HepG2 (cell line): ENCODE results near the gene NOL12. TPM values are rescaled to one million over a fixed set of nuclear protein-coding genes. Genes with fewer than 3 reads are reported as not detected.

Source experiments
- ARID3A ChIP-seq: IDR thresholded peaks from 2 replicates; pipeline ENCODE4 v1.6.1; 2012; ENCODE audit warnings: low read depth, low read length, improper control_type of control experiment
- BCLAF1 ChIP-seq: fragments of 450-650 bp; IDR thresholded peaks from 2 replicates; pipeline ENCODE4 v1.6.1; 2017; ENCODE audit warnings: mild to moderate bottlenecking
- CCDC6 ChIP-seq: sonication (generic); formaldehyde crosslinking; IDR thresholded peaks from 2 replicates; pipeline ENCODE4 v1.8.1; 2022; ENCODE audit warnings: mild to moderate bottlenecking, missing genetic modification reagents, moderate library complexity
- HES4 ChIP-seq: sonication (generic); formaldehyde crosslinking; IDR thresholded peaks from 2 replicates; pipeline ENCODE4 v1.9.0; 2021; ENCODE audit warnings: mild to moderate bottlenecking, missing genetic modification reagents, borderline replicate concordance
- IKZF5 ChIP-seq: IDR thresholded peaks from 2 replicates; pipeline ENCODE4 v1.6.1; 2018; ENCODE audit warnings: missing genetic modification reagents, mild to moderate bottlenecking, missing compliant biosample characterization
- MEIS2 ChIP-seq: sonication (generic); formaldehyde crosslinking; IDR thresholded peaks from 2 replicates; pipeline ENCODE4 v1.9.0; 2021; ENCODE audit warnings: mild to moderate bottlenecking, missing genetic modification reagents
- MTERF4 ChIP-seq: sonication (generic); formaldehyde crosslinking; IDR thresholded peaks from 2 replicates; pipeline ENCODE4 v1.8.0; 2023; ENCODE audit warnings: mild to moderate bottlenecking, missing genetic modification reagents
- NFATC3 ChIP-seq: sonication (generic); formaldehyde crosslinking; IDR thresholded peaks from 2 replicates; pipeline ENCODE4 v1.5.1; 2020; ENCODE audit warnings: mild to moderate bottlenecking, missing genetic modification reagents
- NFKB2 ChIP-seq: sonication (generic); formaldehyde crosslinking; IDR thresholded peaks from 2 replicates; pipeline ENCODE4 v1.4.0; 2020; ENCODE audit warnings: missing genetic modification reagents, borderline replicate concordance
- PITX1 ChIP-seq: sonication (generic); formaldehyde crosslinking; IDR thresholded peaks from 2 replicates; pipeline ENCODE4 v1.5.1; 2020; ENCODE audit warnings: mild to moderate bottlenecking, missing genetic modification reagents
- RARA ChIP-seq: IDR thresholded peaks from 2 replicates; pipeline ENCODE4 v1.6.1; 2016; ENCODE audit warnings: missing genetic modification reagents, missing compliant biosample characterization
- RARG ChIP-seq: sonication (generic); formaldehyde crosslinking; IDR thresholded peaks from 2 replicates; pipeline ENCODE4 v1.4.0; 2020; ENCODE audit warnings: low read depth, mild to moderate bottlenecking, missing genetic modification reagents
- RFX5 ChIP-seq: IDR thresholded peaks from 2 replicates; pipeline ENCODE4 v1.6.1; 2011; ENCODE audit warnings: low read depth, low read length, improper control_type of control experiment
- RORA ChIP-seq: sonication (generic); formaldehyde crosslinking; IDR thresholded peaks from 2 replicates; pipeline ENCODE4 v1.5.0; 2020; ENCODE audit warnings: mild to moderate bottlenecking, missing genetic modification reagents, moderate library complexity
- SRY ChIP-seq: sonication (generic); formaldehyde crosslinking; IDR thresholded peaks from 2 replicates; pipeline ENCODE4 v1.8.0; 2022; ENCODE audit warnings: mild to moderate bottlenecking, missing genetic modification reagents
- TAF1 ChIP-seq: sonication (generic); formaldehyde crosslinking; IDR thresholded peaks from 2 replicates; pipeline ENCODE4 v1.4.0; 2020; ENCODE audit warnings: missing genetic modification reagents
- TBP ChIP-seq: sonication (generic); formaldehyde crosslinking; IDR thresholded peaks from 2 replicates; pipeline ENCODE4 v1.5.0; 2020; ENCODE audit warnings: missing genetic modification reagents
- ZFP37 ChIP-seq: sonication (generic); formaldehyde crosslinking; IDR thresholded peaks from 2 replicates; pipeline ENCODE4 v1.4.0; 2020; ENCODE audit warnings: missing genetic modification reagents, borderline replicate concordance
- ZFP90 ChIP-seq: sonication (generic); formaldehyde crosslinking; IDR thresholded peaks from 2 replicates; pipeline ENCODE4 v1.8.0; 2022; ENCODE audit warnings: missing genetic modification reagents, mild to moderate bottlenecking, inconsistent platforms, borderline replicate concordance
- ZNF138 ChIP-seq: sonication (generic); formaldehyde crosslinking; IDR thresholded peaks from 2 replicates; pipeline ENCODE4 v1.5.0; 2020; ENCODE audit warnings: mild to moderate bottlenecking, low read depth, missing genetic modification reagents
- ZNF256 ChIP-seq: sonication (generic); formaldehyde crosslinking; conservative IDR thresholded peaks from 2 replicates; pipeline ENCODE4 v1.4.0; 2020; ENCODE audit warnings: missing genetic modification reagents
- ZNF350 ChIP-seq: sonication (generic); formaldehyde crosslinking; IDR thresholded peaks from 2 replicates; pipeline ENCODE4 v1.4.0; 2020; ENCODE audit warnings: mild to moderate bottlenecking, low read depth, missing genetic modification reagents, borderline replicate concordance
- ZNF790 ChIP-seq: sonication (generic); formaldehyde crosslinking; IDR thresholded peaks from 2 replicates; pipeline ENCODE4 v1.8.0; 2022; ENCODE audit warnings: missing genetic modification reagents, mild to moderate bottlenecking, borderline replicate concordance
- polyA plus RNA-seq, 8 experiments: library from polyadenylated mRNA; depleted of rRNA in 3 of 8; stranded (reverse) in 7 of 8; unstranded in 1 of 8; fragments of >200 nt; fragmentation: Illumina TruSeq in 4 of 8; extraction: Trizol in 4 of 8; gene quantifications; 2 replicates each; pipeline versions ENCODE4 v1.2.1 to v1.2.3, GENCODE V29; 2011 to 2016; ENCODE audit warnings: low read depth in 4 of 8, missing spikeins in 1 of 8, mixed read lengths in 1 of 8; ENCODE audit not compliant: insufficient read depth in 1 of 8
- total RNA-seq, 5 experiments: library from RNA; depleted of rRNA; stranded (reverse); fragments of >200 nt; fragmentation: Illumina TruSeq; extraction: Trizol; gene quantifications; 2 replicates each; pipeline ENCODE4 v1.2.3, GENCODE V29; 2016; ENCODE audit warnings: low read depth in 1 of 5
- TF ChIP-seq, protein P1 (sequence below): sonication (generic); formaldehyde crosslinking; IDR thresholded peaks from 2 replicates; pipeline ENCODE4 v1.8.1; 2023; ENCODE audit warnings: missing genetic modification reagents, mild to moderate bottlenecking, borderline replicate concordance

The NOL12 gene
- total and polyA plus RNA-seq, 2 of the 13 experiments (the other 11 are each of a cell fraction or from before 2014, with no cell fraction given): 14.3 to 31.4 TPM

DNA sequence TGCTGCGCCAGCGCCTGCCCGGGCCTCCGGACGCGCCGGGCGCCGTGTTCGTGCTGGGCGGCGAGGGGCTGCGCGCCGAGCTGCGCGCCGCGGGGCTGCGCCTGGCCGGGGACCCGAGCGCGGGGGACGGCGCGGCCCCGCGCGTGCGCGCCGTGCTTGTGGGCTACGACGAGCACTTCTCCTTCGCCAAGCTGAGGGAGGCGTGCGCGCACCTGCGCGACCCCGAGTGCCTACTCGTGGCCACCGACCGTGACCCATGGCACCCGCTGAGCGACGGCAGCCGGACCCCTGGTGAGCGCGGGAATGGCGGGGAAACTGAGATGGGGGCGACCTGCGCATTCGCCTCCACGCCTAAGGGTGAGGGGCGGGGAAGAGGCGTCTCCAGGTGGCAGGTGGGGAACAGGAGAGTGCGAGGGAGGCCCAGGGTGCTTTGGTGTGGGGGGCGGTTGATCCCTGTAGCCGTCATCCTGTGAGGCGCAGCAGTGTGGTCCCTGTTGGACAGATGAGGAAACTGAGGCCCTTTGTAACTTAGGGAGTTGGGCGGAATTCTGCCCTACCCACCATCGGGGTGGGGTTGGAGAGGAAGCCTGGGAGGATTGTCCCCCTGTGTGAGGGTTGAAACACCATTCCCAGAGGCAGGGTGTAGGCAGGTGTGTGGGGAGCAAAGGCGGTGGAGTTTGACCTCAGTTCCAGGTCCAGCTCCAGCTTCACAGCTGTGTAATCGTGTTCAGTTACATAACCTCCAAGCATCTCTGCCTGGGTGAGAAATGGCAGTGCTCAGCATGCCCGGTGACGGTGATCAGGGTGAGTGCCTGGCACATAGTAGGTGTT lies 26.9 kb upstream of the NOL12 start (continued):
- TF ChIP-seq HES4 (CRISPR knock-in tag): 0 out of 2 replicates have a peak, but pooled peaks have one; percentile 11
- TF ChIP-seq TAF1 (CRISPR knock-in tag): no peak
- TF ChIP-seq NFKB2 (CRISPR knock-in tag): no peak
- TF ChIP-seq ZNF790 (CRISPR knock-in tag): no peak
- no peak; the same call in 1 of the 2 replicates for TF ChIP-seq ZNF138 (CRISPR knock-in tag)
- no peak for TF ChIP-seq RARG (CRISPR knock-in tag)
- TF ChIP-seq TBP (CRISPR knock-in tag): no peak
- TF ChIP-seq RARA: peak; percentile 80
- no peak for TF ChIP-seq ZFP37
- peak; percentile 76 for TF ChIP-seq PITX1
- peak; percentile 74; the same call in 1 of the 2 replicates for TF ChIP-seq ZNF350 (CRISPR knock-in tag)
- TF ChIP-seq ARID3A: no peak
- TF ChIP-seq CCDC6: no peak
- no peak for TF ChIP-seq ZNF256 (CRISPR knock-in tag)
- TF ChIP-seq MTERF4: peak; percentile 71; the same call in 1 of the 2 replicates
- TF ChIP-seq IKZF5 (CRISPR knock-in tag): 0 out of 2 replicates have a peak, but pooled peaks have one; percentile 72
- TF ChIP-seq RORA (CRISPR knock-in tag): no peak
- no peak for TF ChIP-seq BCLAF1
- no peak for TF ChIP-seq MEIS2 (CRISPR knock-in tag)
- no peak for TF ChIP-seq ZFP90 (CRISPR knock-in tag)
- TF ChIP-seq SRY (CRISPR knock-in tag): no peak
- no peak for TF ChIP-seq NFATC3 (CRISPR knock-in tag)
- TF ChIP-seq, protein P1, sequence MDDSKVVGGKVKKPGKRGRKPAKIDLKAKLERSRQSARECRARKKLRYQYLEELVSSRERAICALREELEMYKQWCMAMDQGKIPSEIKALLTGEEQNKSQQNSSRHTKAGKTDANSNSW (CRISPR knock-in tag): no peak
- no peak for TF ChIP-seq RFX5
